ENCODE data around the gene MEOX2.

MEOX2 gene

DNA sequence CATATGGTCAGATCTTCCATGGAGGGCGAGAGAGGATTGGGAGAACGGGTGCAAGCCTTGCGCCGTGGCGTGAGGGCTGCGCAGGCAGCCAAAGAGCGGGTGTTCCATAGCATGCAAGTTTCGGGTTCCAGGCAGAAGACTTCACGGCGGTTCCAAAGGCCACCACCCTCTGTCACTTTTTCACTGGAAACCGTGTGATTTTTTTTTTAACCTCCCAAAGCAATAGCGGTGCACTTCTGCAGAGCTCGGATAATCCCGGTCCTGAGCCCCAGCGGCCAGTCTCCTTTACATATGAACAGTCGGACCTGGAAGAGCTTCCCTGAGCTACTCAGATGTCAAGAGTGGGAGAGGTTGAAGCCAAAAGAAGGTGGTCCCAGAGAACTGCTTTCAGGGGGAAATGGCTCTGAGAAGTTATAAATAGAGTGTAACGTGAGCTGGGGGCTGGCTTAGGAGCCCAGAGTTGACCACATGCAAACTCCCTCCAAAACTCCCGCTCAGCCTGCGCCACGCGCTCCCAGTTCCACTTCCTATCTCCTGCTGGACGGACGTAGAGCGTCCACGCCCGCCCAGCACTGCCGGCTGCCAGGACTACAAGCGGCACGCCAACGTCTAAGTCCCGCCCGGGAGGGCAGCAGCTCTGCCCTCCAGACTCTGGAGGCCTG is at the start of gene MEOX2:
TSS of gene MEOX2 (minus strand) at position 389 of the 662 bp plus-strand sequence. CDS start at position 108, 281 bp downstream.
- peak; percentile 7 for DNase-seq

- no peak for DNase-seq
Measured at GRCh38 chr7:15729746-15730145, 43.3 kb upstream of the MEOX2 start.

DNA sequence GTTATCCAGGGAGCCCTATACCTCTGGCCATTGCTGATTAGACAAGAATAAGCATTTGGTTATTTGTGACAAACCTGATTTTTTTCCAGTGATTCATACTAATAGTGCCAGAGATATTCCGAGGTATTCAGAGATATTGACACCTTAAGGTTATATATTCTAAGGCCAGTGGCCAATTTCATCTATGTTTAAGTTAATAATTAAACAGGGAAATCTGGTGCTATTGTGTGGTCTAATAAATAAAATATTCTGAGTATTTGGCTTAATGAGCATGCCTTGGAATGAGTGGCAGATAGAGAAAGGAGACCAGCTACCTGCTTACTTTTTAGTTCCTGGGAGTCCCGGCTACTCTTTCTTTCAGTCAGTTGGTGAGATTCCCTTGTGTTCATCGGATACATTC is 38.6 kb upstream of the MEOX2 start:
- DNase-seq: no peak

GRCh38 chr7:15723841-15724240 is 37.4 kb upstream of the MEOX2 start:
- no peak for DNase-seq

DNA sequence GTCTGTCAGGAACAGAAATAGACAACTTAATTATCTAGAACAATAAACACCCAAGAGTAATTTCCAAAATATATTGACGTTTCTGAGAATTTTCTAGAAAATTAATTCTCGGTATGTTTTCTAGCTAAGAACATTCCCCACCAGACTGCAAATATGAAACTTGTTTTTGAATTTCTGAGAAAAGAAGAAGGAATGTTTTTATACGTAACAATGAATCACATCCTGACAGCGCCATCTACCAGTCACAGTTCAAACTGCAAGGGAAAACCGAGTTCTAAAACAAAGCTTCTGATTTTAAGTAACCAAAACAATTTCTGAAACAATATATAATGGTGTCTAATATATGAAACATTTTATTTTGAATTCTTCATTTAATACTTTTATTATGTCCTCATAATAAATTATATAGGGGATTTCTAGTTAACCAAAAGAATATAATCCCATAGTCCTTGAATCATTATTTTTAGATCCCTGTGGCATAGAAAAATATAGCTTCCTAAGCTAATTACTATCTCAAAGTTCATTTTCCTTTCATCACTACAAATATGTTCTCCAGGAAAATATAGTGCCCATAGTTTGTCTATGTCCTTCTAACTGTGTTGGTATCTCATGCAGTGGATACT is 34.5 kb upstream of the MEOX2 start:
- peak; percentile 48 for DNase-seq

- DNase-seq: no peak
Measured at GRCh38 chr7:15719311-15719710, 32.8 kb upstream of the MEOX2 start.

DNA sequence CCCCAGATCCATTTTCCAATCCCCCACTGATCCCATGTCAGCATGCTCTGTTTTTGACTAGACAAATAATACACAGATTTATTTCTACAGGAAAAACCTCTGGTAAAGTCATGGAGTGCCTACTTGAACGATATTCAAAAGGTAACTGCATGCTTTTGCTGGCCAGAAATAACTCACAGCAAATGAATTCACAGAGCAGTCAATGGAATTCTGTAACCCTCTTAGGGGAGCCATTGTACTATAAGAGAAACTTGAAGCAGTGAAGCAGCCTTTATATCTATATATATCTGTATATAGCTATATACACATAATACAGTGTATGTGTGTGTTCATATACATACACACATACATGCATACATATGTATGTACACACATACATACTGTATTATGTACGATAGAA is 29.0 kb upstream of the MEOX2 start:
- peak; percentile 1 for DNase-seq

DNA sequence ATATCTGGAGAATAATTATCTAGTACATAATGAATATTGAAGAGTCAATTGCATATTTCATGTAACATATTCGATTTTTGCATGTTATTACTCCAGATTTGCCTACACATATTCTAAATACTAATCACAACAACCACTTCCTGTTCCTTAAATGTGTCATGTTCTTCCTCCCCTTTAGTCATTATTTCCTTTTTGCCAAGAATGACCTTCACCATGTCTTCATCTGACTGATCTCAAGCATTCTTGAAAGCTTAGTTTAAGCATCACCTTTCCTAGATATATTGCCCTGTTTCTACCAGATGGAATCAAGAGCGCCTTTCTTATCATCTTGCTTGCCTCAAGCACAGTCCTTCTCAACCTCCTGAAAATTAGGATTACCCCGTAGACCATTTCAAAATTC is 23.5 kb upstream of the MEOX2 start:
- no peak for DNase-seq

GRCh38 chr7:15707570-15707969 is 21.1 kb upstream of the MEOX2 start:
- no peak for DNase-seq

- no peak for DNase-seq
Measured at GRCh38 chr7:15703732-15704131, 17.2 kb upstream of the MEOX2 start.

DNA sequence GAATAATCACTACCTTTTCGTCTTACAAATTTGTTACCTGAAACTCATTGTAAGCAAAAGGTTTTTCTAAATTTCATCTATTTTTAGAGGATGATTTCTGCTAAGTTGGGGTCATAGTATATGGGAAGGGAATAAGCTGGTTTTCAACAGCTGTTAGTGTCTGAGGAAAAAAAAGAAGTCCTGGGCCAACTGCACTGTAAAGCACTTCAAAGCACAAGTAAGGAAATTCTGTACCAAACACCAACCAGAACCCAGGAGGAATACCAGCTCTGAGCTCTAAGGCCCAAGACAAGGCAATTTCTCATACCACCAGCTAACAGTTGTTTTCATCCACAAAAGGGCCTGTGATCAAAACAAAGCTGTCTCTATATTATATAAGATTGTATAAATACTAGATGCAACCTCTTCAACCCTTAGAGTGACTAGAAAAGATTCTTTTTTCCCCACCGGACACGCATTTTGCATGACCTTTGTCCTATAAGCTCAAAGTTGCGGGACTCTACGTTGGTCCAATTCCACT is 6.1 kb upstream of the MEOX2 start:
- no peak for DNase-seq

- DNase-seq: no peak
Measured at GRCh38 chr7:15688911-15689310, 2.4 kb upstream of the MEOX2 start.

DNA sequence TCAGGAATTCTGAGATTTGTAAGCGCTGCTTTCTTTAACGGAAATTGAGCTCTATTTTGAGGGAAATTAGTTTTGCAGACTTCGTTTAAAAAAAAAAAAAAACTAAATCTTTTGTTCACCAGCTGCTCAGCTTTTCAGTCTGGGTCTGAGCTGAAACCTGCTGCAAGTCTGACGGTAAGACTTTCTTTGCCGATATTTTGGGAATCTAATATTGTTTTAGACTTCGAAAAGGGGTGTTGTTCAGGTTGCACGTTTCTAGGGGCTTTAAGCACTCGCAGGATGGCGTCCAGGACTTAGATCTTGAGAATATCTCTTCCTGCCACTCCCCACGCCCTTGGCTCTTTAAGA is 1.8 kb upstream of the MEOX2 start:
- no peak for DNase-seq

GRCh38 chr7:15687546-15688278 is 1.2 kb upstream of the MEOX2 start:
- peak; percentile 11 for DNase-seq

GRCh38 chr7:15686957-15687545 is 568 bp upstream of the MEOX2 start:
- DNase-seq: no peak

DNA sequence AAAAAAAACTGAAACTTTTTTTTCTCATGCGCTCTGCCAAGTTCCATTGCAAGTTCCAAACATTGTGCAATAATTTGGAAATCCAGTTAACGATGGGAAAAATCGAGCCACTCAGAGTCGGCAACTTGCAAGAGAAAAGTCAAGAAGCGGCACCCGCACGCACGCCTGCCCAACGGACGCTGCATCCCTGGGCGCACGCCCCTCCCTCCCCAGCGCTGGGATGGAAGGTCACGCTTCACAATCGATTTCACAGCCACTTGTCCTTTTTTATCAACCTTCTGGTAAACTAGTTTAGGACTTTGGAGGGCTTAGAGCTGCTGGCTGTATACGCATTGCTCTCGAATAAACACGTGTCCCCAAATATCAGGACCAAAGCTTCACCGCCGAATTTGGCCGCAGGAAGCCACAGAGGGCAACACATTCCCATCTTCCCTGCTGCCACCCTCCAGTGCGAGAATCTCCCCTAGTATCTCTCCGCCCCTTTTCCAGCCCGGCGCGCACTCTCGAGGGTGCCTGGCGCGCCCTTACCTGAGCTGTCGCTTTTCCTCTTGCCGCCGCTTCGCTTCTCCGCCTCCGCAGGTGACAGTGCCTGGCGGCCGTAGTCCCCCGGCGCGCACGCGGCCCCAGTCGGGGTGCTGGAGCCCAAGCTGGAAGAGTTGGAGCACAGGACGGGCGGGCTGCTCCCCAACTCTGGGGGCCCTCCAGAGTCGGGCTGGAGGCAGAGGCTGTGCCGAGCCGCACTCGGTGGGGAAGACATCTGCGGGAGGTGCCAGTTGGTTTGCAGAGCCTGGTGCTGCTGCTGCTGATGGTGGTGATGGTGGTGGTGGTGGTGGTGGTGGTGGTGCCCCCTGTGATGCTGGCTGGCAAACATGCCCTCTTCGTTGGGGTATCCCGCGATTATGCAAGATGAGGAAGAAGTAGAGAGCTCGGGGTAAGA is 857 bp downstream of the MEOX2 start:
- DNase-seq: no peak

GRCh38 chr7:15684871-15685270 is 1.6 kb downstream of the MEOX2 start:
- no peak for DNase-seq

GRCh38 chr7:15684111-15684800 is 2.2 kb downstream of the MEOX2 start:
- DNase-seq: no peak

- DNase-seq: no peak
Measured at GRCh38 chr7:15682751-15683245, 3.7 kb downstream of the MEOX2 start.

DNA sequence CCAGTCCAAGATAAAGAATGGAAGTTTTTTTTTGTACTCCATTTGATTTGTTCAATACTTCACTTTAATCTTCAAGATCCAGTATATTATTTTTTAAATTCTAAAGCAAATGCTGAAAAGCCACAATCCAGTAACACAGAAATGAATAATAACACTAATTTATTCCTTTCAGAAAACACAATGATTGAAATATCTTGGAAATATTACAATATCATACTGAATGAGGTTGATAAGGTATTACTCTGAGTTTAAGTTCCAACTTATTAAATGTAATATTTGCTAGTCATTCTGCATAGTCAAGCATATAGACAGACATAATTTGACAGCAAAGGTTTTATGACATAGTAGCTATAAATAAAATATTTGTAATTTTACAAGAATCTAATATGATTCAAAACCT is 4.4 kb downstream of the MEOX2 start:
- no peak for DNase-seq

DNA sequence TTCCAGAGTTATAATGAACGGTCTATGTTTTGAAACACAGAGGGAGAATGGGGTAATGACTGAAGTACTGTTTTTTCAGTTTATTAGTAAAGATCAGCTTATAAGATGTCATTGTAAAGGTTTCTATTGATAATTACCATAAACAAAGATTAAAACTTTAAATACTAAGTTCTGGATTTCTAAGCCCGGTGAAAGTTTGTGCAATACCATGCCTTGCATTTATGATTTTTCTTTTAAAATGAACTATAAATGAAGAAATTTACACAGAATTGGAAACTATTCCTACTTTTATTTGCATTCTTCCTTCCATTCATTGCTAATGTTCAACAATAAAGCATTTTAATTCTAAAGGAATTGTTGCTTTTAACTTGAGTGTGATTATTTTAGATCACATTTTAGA is 4.9 kb downstream of the MEOX2 start:
- DNase-seq: no peak

- no peak for DNase-seq
Measured at GRCh38 chr7:15681186-15681585, 5.3 kb downstream of the MEOX2 start.

Data from midbrain (tissue), 1 donor.